Measurements from ENCODE around the gene ANP32B.
"Not testable (repeated sequence)": the region's sequence is repeated elsewhere in the genome, so short reads cannot be mapped to it uniquely, and the experiment has no call there.

The ANP32B gene

DNA sequence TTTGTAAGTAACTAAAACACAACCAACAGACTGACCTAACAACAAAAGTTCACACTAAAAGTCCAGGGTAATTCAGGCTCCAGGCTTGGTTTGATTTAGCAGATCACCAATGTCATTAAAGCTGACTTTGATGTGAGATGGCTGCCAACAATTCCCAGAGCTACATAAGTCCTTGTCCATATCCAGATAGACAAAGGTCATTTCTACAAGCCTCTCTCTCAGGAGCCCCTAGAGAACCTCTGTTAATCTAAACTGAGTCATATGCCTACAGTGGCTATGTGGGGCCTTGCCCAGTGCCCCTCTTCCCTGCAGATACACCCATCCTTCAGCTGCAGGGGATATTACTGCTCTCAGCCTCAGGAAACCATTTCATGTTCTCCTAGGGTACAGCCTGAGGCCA, 18.2 kb upstream of the ANP32B start:
- DNase-seq = no peak

DNA sequence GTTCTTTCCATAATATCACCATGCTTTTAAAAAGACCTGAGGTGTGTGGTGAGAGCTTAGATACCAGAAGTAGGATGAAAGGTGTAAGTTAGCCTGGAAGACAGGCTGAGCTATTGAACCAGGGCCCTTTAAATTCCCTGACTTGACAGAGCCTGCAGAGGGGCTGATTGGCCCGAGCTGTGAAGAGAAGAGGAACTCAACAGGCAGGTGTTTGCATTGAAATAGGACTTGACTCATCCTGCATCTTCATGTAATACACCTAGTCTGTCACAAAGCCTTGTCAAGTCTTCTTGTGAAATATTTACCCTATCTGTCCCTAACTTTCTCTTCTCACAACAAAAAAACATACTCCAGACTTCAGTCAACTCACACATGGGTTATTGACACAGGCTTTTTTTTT, 16.6 kb upstream of the ANP32B start:
- DNase-seq = no peak

DNA sequence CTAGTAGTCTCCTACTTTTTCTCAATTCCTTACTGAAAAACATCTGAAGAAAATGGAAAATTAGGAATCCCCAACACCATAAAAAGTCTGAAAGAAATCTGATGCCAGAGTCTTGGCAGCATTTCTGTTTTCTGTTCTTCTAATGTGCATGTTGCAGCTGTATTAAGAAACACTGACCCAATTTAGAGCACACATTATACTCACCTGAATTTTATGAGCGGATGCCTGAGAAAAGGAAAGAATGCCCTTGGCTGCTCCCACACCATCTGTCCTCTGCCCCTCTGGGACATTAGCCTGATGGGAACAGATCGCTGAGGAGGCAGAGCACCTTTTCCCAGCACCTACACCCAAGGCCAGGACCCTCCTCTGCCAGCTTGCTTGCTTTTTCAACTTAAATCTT, 14.1 kb upstream of the ANP32B start:
- no peak for DNase-seq

DNA sequence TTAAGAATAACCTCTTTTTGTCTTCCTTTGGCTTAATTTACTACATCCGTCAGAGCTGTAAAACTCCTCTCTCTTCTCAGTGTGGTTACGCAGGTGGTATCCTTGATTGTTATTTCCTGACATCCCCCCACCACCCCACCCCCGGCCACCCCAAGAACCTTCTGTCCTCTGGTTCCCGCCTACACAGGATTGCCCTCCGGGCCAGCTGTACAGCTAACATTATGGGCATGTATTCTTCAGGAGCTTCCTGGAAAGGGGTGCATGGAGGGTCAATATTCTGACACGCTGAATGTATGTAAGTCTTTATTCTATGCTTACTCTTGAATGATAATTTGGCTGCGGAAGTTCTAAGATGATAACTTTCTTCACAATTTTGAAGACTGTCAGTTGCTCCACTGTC, 13.0 kb upstream of the ANP32B start:
- DNase-seq = no peak

DNA sequence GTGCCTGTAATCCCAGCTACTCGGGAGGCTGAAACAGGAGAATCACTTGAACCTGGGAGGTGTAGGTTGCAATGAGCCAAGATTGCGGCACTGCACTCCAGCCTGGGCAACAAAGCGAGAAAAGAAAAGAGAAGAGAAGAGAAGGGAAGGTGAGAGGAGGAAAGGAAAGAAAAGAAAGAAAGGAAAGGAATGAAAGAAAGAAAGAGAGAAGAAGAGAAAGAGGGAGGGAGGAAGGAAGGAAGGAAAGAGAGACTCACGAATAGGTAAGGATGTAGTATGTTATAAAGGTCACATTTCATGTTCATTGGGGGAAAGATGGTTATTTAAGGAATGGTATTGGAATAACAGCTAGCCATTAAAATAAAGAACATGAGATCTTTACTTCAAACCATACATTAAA, 10.4 kb upstream of the ANP32B start:
- DNase-seq = no peak

DNA sequence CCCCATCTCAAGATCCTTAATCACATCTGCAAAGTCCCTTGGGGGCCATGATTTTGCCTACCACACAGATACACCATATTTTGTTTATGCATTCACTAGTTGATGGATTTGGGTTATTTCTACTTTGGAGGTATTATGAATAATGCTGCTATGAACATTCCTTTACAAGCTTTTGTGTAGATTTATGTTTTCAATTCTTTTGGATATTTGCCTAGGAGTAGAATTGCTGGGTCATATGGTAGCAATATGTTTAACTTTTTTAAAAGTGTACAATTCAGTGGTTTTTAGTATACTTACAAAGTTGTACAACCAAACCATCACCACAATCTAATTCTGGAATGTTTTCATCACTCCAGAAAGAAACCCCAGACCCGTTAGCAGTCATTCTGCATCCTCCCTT, 7.8 kb upstream of the ANP32B start:
- DNase-seq = no peak

DNA sequence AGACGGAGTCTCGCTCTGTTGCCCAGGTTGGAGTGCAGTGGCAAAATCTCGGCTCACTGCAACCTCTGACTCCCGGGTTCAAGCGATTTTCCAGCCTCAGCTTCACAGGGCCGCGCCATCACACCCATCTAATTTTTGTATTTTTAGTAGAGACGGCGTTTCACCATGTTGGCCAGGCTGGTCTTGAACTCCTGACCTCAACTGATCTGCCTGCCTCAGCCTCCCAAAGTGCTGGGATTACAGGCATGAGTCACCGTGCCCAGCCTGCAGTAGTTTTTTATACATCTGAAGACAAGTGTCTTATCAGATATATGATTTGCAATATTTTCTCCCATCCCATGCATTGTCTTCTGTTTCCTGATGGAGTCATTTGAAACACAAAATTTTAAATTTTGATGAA, 6.5 kb upstream of the ANP32B start:
- DNase-seq = not testable (repeated sequence)

DNA sequence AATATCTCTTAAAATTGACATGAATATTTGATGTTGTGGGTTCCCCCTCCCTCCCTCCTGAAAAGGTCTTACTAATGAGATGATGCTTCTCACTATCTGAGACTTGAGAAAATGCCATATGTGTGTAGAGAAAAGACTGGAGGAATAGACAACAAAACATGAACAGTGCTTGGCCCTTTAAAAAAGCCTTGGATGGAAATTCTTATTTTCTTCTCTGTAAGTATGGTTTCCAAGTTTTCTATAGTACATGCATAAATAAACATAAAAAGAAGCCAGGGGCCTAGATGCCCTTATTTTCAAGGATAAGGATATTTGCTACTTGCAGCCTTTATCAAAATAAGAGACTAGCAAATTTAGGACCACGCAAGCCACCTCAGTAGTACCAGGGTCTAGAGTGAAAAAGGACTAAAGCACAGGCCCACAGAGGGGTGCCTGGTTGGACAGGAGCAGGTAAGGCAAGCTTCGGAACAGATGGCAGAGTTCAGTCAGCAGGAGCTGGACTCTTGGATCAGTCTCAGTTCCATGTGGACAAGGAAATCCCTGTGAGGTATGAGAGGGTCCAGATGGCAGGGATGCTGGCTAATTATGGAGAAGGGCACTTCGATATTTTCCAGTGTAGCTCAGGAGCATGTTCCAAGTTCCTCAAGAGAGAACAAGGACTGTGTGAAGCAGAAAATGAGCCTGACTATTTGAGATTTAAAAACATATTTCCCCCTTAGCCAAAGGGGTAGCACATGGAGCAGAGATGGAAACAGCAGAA, 4.6 kb upstream of the ANP32B start:
- no peak for DNase-seq

DNA sequence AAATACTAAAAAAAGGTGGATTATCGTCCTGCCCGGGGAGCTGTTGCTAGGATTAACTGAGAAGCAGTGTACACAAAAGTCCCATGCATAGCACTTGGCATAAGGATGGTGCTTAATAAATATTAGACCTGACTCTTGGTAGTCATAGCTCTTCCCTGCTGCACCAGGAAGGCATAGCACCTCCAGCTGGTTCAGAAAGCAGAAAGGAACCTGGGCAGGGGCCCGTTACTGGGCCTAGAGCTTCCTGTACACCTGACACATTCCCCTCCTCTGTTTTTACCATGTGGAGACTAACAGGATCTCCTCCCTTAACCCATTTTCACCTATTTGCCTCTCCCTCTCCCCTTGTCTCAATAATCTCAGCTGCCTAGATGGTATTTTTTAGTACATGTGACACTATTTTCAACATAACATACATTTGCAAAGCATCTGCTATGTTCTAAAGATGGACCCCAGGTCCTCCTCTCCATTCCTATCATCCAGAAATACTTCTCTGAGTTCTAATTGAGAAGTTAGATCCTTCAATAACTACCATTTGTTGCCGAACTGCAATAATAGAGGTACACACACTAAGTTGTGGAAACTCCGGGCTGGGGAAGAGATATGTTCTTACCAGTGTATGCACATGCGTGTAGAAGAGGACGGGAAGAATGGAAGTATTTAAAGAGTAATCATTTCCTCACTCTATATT, 3.2 kb upstream of the ANP32B start:
- no peak for DNase-seq

DNA sequence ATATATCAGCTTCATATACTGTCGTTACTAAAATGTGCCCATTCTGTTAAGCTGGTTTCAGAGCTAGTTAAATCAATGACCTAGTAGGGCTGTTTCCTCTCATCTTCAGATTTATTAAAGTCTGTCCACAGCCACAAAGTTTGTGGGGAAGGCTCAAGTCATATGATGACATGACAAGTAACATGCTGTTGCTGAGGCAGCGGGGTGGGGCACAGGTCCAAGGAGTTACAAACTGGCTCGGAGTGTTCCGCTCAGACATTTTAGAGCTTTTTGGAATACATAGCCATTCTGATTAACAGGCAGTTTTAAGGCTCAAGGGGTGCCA, 2.7 kb upstream of the ANP32B start:
- DNase-seq = peak; percentile 44

DNA sequence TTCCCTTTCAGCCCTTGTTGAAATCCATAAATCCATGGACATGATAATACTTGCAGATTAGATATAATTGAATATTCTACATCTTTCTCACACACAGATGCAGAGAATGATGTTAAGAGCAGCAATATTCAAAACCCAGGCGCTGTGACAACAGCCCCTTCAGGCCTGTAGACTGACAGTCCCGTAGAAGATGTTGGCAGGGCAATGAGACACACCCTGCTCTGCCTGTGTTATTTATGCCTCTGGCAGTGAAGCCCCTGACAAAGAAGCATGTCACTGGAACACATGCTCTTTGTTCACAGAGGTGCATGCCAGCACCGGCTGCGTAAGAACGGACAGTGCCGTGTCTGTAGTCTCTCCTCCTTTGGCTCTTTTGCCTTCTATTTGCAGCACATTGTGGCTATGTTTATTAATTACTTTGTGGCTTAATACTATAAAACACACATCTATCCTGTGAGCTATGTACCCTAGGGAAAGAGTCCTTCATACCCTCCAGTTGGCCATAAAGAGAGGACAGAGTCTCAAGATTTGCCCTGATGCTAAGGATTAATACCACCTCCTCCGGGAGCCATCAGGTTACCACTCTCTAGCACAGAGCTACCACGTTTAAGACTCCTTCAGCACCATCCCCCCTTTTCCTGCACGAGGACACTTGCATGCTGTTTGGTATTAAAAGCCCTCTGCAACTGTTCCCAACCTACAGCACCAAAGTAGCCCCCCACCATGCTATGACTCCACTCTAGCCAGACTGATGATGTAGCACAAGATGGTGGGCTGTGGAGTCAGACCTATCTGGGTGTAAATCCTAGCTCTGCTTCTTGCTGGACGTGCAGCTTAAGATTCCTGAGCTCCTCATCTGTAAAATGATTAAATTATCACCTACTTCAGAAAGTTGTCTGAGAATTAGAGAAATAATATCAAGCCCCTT, 2.0 kb upstream of the ANP32B start:
- DNase-seq = peak; percentile 59

DNA sequence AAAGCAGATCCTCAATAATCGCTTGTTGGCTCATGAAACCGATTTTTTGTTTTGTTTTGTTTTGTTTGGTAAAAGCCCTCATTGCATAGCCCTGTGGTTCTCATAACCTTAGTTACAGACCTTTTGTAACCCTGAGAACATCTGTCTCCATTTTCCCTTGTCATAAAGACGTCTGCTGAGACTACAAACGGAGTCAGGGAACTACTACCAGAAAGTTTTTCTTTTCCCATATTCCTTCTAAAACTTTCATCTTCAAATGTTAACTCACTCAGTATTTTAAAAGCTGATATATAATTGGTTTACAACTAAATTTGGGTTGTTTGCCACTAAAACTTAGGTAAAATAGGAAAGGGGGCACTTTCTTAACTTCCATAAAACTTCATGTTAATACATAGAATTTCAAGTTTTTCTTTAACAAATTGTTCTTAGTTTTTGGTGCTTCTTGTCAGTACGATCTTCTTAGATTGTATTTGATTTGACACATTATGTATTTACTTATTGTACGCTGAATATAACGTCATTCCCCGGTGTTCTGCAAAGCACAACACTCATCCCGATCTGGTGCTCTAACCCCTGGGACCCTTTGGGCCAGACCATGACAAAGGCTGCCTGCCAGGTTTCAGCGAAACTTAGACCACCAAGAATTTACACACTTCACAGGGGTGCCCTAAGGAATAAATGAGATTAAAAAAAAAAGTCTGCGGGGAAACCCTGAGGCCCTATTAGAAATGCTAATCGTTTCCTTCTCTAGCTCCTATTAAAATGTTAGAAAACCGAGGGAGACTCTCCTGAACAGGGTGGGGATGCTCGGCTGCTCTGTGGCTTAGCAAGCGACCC, 1.1 kb upstream of the ANP32B start:
- no peak for DNase-seq

DNA sequence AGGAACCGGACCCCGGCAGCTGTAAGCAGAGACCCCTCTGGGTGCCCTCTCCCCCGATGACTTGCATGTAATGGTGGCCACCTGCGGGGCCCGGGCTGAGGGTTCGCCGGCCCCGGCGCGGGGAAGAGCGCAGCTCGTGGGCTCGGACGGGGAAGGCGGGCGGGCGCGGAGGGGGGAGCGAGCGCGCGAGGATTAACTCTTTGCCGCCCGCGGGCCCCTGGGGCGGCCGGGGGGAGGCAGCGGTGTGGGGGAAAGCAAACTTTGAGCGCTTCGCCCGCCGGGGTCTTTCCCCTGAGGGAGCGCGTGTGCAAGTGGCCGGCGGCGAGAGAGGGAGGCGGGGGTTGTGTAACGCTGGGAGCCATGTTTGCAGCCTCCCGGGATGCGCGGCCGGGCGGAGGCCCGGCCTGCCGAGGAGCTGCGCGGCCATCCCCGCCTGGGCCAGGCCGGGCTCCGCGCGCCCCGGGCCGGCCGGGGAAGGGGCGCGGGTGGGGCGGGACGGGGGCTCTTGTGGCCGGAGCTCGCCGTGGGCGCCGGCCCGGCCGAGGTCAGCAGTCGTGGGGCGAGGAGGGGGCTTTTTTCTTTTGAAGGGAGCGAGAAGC, 547 bp downstream of the ANP32B start:
- DNase-seq = peak; percentile 75

DNA sequence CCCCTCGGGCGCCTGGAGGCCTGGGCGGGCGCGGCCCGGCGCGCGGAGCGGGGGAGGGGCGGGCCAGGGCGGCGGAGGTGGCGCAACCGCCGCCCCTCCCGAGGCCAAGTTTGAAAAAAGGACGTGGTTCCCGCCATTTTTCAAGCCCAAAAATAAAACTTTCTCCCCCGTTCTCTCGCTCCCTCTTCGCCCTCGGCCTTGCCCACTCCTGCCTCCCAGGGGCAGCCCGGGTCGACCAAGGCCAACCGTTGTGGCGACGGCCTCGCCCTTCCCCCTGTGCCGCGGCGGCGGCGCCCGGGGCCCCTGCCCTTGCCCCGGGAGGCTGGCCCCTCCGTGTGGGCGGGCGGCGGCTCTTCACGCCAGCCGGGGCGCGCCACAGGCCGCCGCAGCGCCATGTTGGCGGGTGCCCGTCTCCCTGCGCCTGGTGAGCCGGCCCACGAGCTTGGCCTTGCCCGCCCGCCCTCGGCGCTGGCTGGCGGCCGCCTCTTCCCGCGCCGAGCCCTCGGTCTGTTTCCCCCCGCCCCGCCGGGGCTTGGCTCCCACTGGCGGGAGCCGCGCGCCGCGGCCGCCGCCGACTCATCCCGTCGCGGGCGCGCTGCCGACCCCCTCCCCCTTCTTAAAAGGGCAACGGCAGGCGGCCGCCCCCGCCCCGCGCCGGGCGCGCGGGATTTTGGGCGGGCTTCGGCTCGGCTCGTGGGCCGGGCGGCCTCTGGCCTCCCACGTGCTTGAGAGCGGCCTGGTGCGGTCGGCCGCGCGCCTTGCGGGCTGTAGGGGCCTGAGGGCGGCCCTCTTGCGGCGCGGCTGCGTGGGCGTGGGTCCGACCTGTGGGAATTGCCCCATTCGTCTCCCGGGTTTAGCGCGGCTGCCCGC, 1.3 kb downstream of the ANP32B start:
- DNase-seq = peak; percentile 86

DNA sequence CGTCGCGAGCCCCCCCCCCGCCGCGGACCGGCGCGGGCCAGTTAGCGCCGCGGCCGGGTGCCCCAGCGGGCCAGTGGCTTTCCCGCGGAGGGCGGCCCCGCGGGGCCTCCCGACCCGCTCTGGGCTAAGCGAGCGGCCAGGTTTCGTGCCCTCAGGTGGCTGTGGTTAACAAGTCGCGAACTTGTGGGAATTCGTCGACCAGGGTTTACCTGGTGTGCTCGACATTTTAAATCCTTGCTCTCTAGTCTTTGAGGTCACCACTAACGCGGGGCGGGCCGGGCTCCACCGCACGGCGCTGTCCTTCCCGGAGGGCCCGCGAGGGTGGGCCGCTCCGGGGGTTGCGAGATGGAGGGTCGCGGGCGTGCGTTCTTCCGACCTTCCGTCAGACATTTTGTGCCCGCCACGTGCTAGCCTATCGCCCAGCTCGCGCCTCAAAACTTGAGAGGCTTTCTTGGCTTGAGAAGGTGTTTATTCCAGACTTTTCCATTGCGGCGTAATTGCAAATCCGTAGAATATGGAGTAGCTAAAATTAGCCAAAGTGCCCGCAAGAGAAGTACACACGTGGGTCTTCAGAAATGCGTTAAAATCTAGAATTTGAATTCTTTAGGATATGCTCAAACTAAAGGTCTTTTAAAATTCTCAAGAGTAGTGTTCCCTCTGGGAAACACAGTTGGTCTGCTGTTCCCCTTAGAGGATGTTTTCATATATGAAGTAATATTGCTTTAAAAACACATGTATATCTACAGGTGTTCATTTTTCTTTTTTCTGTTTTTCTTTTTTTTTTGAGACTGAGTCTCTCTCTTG, 2.1 kb downstream of the ANP32B start:
- DNase-seq = peak; percentile 37

DNA sequence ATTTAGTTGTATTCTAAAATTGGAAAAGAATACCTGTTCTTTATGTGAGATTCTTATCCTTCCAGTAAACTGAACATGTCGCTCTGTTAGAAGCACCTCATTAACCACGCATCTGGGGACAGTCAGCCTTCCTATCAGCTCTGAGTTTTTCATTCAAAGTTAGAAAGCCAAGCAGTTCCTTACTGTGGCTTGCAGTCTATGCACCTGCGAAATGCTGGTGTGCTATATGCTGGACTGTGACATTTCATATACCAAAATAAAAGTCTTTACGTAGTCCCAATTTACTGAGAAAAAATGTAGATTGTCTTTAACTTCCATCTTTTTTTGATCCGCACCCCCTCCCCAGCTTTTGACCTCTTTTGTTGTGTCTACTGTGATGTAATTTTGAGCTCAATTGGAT, 4.3 kb downstream of the ANP32B start:
- no peak for DNase-seq

DNA sequence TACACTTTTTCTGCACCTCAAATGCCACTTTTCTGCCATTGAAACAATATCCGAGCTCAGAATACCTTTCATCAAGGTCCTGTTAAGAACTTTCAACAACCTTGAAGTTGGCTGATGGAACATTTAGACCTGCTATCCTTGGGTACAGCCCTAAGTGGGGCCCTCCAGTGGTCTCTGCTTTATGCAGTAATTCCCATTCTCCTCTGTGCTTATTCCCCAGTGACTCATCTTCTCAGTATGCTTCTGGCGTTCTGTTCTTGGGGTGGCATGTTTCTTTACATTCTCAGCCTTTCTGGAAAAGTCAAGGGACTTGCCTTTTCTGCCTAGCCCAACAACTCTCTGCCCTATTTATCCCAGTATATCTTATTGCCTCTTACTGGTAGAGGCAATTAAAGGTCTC, 7.1 kb downstream of the ANP32B start:
- no peak for DNase-seq

DNA sequence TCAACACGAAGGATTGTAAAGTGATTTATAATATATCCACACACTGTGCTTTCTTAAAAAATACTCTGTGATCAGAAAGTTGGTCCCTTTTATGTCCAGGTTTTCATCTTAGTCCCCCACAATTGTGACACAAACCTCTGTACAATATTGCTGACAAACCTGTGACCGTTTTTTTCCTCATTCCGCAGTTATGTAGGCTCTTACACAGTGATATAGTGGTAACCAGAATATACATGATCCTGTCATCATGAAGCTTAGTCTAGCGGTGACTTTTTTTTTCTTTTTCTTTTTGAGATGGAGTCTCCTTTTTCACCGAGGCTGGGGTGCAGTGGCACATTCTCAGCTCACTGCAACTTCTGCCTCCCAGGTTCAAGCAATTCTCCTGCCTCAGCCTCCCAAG, 8.7 kb downstream of the ANP32B start:
- DNase-seq = no peak

DNA sequence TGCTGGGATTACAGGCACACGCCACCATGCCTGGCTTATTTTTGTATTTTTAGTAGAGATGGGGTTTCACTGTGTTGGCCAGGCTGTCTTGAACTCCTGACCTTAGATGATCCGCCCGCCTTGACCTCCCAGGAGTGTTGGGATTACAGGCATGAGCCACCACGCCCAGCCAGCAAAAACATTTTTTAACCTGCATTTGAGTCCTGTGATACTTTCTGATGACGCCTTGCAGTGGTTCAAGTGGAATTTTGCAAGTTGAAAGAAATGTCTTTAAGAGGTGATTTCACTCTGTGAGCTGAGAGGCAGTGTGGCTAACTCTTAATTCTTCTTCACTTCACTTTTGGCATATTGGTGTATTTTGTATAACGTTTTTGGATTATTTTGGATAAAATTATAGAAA, 9.1 kb downstream of the ANP32B start:
- no peak for DNase-seq

DNA sequence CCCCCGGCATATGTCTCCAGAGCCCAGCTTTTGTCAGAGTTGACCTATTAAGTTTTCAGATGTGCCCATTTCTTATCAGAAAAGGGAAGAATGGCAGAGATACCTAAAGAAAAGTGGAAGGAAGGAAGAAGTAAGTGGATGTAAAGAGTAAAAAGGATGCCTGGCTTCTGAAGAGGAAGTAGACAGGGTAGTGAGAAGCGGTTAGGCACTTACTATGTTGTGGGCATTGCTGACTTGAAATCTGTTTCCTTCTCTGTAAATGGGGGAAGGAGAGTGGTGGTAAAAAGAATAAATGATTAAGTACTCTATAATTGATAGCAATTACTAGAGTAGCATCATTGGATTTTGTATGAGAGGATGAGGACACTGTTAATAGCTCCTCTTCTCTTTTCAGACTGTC, 9.9 kb downstream of the ANP32B start:
- no peak for DNase-seq

DNA sequence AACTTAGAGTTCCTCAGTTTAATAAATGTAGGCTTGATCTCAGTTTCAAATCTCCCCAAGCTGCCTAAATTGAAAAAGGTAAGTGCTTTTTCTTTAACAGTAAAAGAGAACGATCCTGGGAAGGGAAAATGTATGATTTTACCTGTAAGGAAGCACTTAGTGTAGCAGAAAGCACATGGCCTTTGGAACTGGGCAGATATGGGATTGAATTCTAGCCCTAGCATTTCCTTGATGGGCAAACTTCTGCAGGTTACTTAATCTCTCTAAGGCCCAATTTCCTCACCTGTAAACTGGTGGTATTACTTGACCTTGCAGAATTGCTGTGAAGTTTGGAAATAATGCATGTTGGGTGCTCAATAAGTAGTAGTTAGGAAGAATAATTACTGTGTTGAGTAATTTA, 11.6 kb downstream of the ANP32B start:
- DNase-seq = no peak

Data from left hindlimb (tissue), 1 donor.